ENCODE results near the gene C4A.
"Not testable (repeated sequence)": the region's sequence is repeated elsewhere in the genome, so short reads cannot be mapped to it uniquely, and the experiment has no call there.

C4A gene

GRCh38 chr6:32037598-32038524 is 56.0 kb downstream of the C4A start, which contains the start of gene CYP21A2:
CYP21A2 (plus strand) TSS chr6:32038415; CDS start chr6:32038423, 8 bp downstream.
- not testable (repeated sequence) for H3K4me3 ChIP-seq (ENCODE audit: low read depth, low read length); DNase-seq (ENCODE audit: low read depth)

GRCh38 chr6:32038878-32039277 is 57.0 kb downstream of the C4A start:
- DNase-seq (ENCODE audit: low read depth); H3K4me3 ChIP-seq (ENCODE audit: low read depth, low read length): not testable (repeated sequence)

DNA sequence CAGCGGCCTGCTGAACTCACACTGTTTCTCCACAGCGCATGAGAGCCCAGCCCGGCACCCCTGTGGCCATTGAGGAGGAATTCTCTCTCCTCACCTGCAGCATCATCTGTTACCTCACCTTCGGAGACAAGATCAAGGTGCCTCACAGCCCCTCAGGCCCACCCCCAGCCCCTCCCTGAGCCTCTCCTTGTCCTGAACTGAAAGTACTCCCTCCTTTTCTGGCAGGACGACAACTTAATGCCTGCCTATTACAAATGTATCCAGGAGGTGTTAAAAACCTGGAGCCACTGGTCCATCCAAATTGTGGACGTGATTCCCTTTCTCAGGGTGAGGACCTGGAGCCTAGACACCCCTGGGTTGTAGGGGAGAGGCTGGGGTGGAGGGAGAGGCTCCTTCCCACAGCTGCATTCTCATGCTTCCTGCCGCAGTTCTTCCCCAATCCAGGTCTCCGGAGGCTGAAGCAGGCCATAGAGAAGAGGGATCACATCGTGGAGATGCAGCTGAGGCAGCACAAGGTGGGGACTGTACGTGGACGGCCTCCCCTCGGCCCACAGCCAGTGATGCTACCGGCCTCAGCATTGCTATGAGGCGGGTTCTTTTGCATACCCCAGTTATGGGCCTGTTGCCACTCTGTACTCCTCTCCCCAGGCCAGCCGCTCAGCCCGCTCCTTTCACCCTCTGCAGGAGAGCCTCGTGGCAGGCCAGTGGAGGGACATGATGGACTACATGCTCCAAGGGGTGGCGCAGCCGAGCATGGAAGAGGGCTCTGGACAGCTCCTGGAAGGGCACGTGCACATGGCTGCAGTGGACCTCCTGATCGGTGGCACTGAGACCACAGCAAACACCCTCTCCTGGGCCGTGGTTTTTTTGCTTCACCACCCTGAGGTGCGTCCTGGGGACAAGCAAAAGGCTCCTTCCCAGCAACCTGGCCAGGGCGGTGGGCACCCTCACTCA is 57.7 kb downstream of the C4A start:
- not testable (repeated sequence) for H3K4me3 ChIP-seq (ENCODE audit: low read depth, low read length); DNase-seq (ENCODE audit: low read depth)

DNA sequence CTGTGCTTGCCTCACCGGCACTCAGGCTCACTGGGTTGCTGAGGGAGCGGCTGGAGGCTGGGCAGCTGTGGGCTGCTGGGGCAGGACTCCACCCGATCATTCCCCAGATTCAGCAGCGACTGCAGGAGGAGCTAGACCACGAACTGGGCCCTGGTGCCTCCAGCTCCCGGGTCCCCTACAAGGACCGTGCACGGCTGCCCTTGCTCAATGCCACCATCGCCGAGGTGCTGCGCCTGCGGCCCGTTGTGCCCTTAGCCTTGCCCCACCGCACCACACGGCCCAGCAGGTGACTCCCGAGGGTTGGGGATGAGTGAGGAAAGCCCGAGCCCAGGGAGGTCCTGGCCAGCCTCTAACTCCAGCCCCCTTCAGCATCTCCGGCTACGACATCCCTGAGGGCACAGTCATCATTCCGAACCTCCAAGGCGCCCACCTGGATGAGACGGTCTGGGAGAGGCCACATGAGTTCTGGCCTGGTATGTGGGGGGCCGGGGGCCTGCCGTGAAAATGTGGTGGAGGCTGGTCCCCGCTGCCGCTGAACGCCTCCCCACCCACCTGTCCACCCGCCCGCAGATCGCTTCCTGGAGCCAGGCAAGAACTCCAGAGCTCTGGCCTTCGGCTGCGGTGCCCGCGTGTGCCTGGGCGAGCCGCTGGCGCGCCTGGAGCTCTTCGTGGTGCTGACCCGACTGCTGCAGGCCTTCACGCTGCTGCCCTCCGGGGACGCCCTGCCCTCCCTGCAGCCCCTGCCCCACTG is 58.6 kb downstream of the C4A start:
- not testable (repeated sequence) for H3K4me3 ChIP-seq (ENCODE audit: low read depth, low read length); DNase-seq (ENCODE audit: low read depth)

GRCh38 chr6:32041050-32041321 is 59.1 kb downstream of the C4A start:
- not testable (repeated sequence) for H3K4me3 ChIP-seq (ENCODE audit: low read depth, low read length); DNase-seq (ENCODE audit: low read depth)

GRCh38 chr6:32041385-32041784 is 59.5 kb downstream of the C4A start:
- not testable (repeated sequence) for DNase-seq (ENCODE audit: low read depth); H3K4me3 ChIP-seq (ENCODE audit: low read depth, low read length)

DNA sequence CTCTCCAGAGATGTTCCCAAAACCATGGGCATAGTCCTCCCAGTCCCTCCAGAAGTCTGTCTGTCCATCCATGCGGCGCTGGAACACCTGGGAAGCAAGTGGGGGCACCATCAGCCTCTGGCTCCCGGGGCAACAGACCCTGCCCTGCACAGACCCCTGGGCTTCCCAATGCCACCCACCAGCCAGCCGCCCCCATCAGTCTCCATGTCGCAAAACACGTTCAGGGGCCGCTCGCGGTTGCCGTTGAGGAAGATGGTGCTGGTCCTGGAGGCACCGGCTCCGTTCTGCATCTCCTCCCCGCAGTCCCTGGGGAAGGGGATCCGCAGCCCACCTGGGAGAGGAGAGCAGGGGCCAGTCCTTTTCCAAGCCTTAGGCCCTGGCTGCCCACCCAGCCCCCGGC is 60.4 kb downstream of the C4A start:
- not testable (repeated sequence) for H3K4me3 ChIP-seq (ENCODE audit: low read depth, low read length); DNase-seq (ENCODE audit: low read depth)

DNA sequence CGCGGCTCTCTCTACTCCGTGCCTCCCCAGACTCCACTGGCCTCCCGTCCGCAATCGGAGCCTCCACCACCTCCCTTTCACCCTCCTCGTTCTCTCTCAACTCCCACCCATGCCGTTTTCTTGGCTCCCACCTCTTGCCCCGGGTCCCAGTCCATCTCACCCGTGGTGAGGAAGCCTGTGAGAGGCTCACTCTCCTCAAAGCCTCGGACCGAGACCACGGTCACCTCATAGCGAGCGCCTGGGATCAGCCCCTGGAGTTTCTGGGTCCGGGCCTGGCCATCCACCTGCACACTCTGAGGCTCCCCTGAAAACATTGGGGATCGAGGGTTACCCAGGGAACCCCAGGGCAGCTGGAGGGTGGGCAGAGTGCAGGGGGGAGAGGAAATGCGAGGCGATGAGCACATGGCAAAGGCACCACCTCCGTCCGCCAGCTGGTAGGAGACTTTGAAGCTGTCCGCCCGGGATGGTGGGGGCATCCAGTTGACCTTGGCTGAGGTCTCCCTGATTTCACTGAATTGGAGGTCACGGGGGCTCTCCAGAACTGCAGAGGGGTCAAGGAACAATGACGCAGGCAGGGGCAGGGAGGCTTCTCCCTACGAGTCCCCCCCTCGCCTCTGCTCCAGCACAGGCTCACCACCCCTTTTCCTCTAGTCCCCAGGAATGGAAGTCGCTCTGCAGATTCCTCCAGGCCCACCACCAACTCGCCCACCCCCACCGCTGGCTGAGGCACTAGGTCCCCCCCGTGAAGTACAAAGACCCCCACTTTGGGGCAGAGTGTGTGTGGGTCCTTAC is 61.9 kb downstream of the C4A start:
- DNase-seq (ENCODE audit: low read depth); H3K4me3 ChIP-seq (ENCODE audit: low read depth, low read length): not testable (repeated sequence)

DNA sequence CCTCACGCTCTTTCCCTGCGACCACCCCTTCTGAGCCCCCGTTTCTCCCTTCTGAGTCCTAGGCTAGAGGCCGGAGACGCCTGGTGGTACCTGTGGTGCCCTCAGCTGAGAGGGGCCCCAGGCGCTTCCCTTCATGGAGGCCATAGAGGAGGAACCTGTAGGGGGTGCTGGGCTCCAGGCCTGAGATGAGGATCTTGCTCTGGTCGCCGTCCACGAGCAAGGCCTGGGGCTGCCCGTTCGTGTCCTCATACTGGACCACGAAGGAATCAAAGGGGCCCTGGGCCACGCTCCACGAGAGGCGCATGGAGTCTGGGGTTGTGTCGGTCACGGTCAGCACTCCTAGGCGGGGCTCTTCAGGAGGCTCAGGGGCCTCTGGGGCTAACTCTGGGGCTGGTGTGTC is 63.1 kb downstream of the C4A start:
- H3K4me3 ChIP-seq (ENCODE audit: low read depth, low read length); DNase-seq (ENCODE audit: low read depth): not testable (repeated sequence)

- no peak for DNase-seq (ENCODE audit: low read depth)
- H3K4me3 ChIP-seq (ENCODE audit: low read depth, low read length): no peak overlapping the region
- TF ChIP-seq, protein P1, sequence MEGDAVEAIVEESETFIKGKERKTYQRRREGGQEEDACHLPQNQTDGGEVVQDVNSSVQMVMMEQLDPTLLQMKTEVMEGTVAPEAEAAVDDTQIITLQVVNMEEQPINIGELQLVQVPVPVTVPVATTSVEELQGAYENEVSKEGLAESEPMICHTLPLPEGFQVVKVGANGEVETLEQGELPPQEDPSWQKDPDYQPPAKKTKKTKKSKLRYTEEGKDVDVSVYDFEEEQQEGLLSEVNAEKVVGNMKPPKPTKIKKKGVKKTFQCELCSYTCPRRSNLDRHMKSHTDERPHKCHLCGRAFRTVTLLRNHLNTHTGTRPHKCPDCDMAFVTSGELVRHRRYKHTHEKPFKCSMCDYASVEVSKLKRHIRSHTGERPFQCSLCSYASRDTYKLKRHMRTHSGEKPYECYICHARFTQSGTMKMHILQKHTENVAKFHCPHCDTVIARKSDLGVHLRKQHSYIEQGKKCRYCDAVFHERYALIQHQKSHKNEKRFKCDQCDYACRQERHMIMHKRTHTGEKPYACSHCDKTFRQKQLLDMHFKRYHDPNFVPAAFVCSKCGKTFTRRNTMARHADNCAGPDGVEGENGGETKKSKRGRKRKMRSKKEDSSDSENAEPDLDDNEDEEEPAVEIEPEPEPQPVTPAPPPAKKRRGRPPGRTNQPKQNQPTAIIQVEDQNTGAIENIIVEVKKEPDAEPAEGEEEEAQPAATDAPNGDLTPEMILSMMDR (IDR thresholded peaks at IDR 0.05; ENCODE audit: control insufficient read depth, extremely low read depth, insufficient read depth): no peak
Observed at GRCh38 chr6:32045811-32046449, 64.1 kb downstream of the C4A start.

- TF ChIP-seq, protein P1 (IDR thresholded peaks at IDR 0.05; ENCODE audit: control insufficient read depth, extremely low read depth, insufficient read depth): no peak
- no peak overlapping the region for H3K4me3 ChIP-seq (ENCODE audit: low read depth, low read length)
- DNase-seq (ENCODE audit: low read depth): no peak
Observed at GRCh38 chr6:32046450-32047083, 64.7 kb downstream of the C4A start.

All from LNCaP clone FGC (cell line).